ENCODE measurements around the gene TINAG.

DNA sequence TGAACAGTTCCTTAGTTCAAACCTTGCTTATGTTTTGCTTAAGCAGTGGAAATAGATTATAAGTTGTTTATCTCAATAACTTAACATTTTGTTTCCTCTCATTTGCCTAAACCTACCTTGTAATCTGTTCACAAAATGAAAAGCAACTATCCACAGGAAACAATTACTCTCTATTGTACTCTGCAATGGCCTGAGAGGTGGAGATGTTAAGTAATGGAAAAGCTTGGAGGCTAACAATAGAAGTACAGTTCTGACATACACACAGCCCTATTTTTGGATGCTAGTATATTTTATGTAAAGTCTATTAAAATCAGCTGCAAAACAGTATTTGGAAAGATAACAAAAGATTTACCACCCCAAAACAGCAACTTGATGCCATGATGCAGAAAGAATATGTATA lies 82.1 kb downstream of the TINAG start:
- no peak for TF ChIP-seq POLR2A (IDR thresholded peaks at IDR 0.05)
- TF ChIP-seq EP300 (IDR thresholded peaks at IDR 0.05), result no peak
- TF ChIP-seq CTCF (IDR thresholded peaks at IDR 0.05), result no peak
- TF ChIP-seq POLR2AphosphoS5 (IDR thresholded peaks at IDR 0.05), result no peak

Measured in gastroesophageal sphincter (tissue), 3 donors.